Mucosa of rectum (tissue), 2 donors: Measurements from ENCODE around the gene CD226.
"Not testable (repeated sequence)": the region's sequence is repeated elsewhere in the genome, so short reads cannot be mapped to it uniquely, and the experiment has no call there.

ENCODE experiments used
- H3K27ac ChIP-seq, 2 donors: one replicate each; pipeline ENCODE4 v1.7.0; 2013; ENCODE audit warnings: inconsistent platforms in 2 of 2, low read depth in 2 of 2, low read length in 2 of 2
- H3K27me3 ChIP-seq, 2 donors: one replicate each; pipeline ENCODE4 v1.7.0; 2013; ENCODE audit warnings: low read length in 2 of 2; ENCODE audit not compliant: control insufficient read depth in 2 of 2, insufficient read depth in 2 of 2
- H3K36me3 ChIP-seq, 2 donors: one replicate each; pipeline ENCODE4 v1.7.0; 2013; ENCODE audit warnings: low read length in 2 of 2; ENCODE audit not compliant: control insufficient read depth in 2 of 2, insufficient read depth in 2 of 2
- H3K4me1 ChIP-seq, 2 donors: one replicate each; pipeline ENCODE4 v1.7.0; 2013; ENCODE audit warnings: low read length in 2 of 2, mild to moderate bottlenecking in 1 of 2; ENCODE audit not compliant: control insufficient read depth in 2 of 2, insufficient read depth in 2 of 2
- H3K4me3 ChIP-seq, 2 donors: one replicate each; pipeline ENCODE4 v1.7.0; 2013; ENCODE audit warnings: low read length in 2 of 2
- H3K9ac ChIP-seq, 2 donors: one replicate each; pipeline ENCODE4 v1.7.0; 2013; ENCODE audit warnings: low read length in 2 of 2, low read depth in 1 of 2, mild to moderate bottlenecking in 1 of 2
- H3K9me3 ChIP-seq, 2 donors: one replicate each; pipeline ENCODE4 v1.7.0; 2013; ENCODE audit warnings: low read length in 2 of 2; ENCODE audit not compliant: control insufficient read depth in 2 of 2
- donor health status: healthy.
- donor health status: Normal muscosa, but diverticular disease.

Gene CD226

DNA sequence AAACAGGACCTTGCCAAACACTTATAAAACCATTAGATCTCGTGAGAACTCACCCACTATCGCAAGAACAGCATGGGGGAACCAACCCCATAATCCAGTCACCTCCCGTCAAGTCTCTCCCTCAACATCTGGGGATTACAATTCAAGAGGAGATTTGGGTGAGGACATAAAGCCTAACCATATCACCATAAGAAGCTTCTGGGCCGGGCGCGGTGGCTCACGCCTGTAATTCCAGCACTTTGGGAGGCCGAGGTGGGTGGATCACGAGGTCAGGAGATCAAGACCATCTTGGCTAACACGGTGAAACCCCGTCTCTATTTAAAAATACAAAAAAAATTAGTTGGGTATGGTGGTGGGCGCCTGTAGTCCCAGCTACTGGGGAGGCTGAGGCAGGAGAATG is 112.7 kb downstream of the CD226 start:
- H3K9me3 ChIP-seq, H3K9ac ChIP-seq, H3K4me1 ChIP-seq, H3K27ac ChIP-seq, H3K4me3 ChIP-seq, H3K27me3 ChIP-seq, H3K36me3 ChIP-seq: not testable (repeated sequence)

DNA sequence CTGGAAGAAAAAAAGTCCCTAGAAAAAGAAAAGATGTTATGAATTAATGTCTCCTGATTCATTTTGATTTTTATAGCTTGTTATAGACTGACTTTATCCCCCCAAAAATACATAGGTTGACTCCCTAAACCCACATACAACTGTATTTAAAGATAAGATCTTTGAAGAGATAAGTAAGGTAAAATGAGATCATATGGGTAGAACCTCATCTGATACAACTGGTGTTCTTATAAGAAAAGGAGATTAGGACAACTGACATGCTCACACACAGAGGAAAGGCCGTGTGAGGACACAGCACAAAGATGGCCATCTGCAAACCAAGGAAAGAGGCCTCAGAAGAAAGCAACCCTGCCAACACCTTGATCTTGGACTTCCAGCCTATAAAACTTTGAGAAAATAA is 117.5 kb downstream of the CD226 start:
- H3K4me3 ChIP-seq, result no peak overlapping the region
- no peaks in the 10 kb centered on the region for H3K4me1 ChIP-seq
- H3K27ac ChIP-seq, result no peak overlapping the region
- H3K36me3 ChIP-seq, result no peaks in the 10 kb centered on the region
- H3K27me3 ChIP-seq, result no peaks in the 10 kb centered on the region
- H3K9ac ChIP-seq, result no peak overlapping the region
- H3K9me3 ChIP-seq, result no peaks in the 10 kb centered on the region

- H3K27me3 ChIP-seq, result no peaks in the 10 kb centered on the region
- H3K9me3 ChIP-seq, result peaks cover 0 to 2% of the 10 kb centered on the region in 2 donors
Measured at GRCh38 chr18:69820538-69820937, 127.1 kb downstream of the CD226 start.

GRCh38 chr18:69819460-69819859 is 128.2 kb downstream of the CD226 start:
- Histone ChIP-seq H3K9me3 (peaks cover 0 to 2% of the 10 kb centered on the region in 2 donors), H3K36me3 (no peaks in the 10 kb centered on the region), H3K9ac (no peak overlapping the region), H3K27me3 (no peaks in the 10 kb centered on the region), H3K4me3 (no peak overlapping the region), H3K27ac (no peak overlapping the region), H3K4me1 (no peaks in the 10 kb centered on the region)

More at GRCh38 chr18:69820538-69820937, 127.1 kb downstream of the CD226 start:
- H3K4me3 ChIP-seq, result no peak overlapping the region
- no peaks in the 10 kb centered on the region for H3K36me3 ChIP-seq
- H3K27ac ChIP-seq, result no peak overlapping the region
- no peaks in the 10 kb centered on the region for H3K4me1 ChIP-seq
- H3K9ac ChIP-seq, result no peak overlapping the region

DNA sequence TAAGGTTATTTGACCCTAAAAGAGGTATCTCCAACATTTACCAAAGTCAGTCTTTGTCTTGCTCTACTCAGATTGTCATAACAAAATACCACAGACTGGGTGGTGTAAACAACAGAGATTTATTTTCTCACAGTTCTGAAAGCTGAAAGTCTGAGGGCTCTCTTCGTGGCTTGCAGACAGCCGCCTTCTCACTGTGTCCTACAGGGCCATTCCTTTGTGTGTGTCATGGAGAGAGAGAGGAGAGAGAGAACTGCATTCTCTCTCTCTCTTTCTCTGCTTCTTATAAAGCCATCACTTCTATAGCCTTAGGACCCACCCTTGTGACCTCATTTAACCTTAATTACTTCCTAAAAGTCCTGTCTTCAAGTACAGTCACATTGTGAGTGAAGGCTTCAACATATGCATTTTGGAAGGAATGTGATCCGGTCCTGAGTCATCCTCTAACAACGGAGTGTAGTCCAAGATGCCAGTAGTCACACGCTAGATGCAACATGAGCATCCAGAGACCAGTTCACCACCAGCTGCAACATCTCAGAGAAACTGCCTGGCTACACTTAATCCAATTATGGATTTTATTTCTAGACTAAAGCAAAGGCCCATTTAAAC is 130.2 kb downstream of the CD226 start:
- H3K27me3 ChIP-seq, result no peaks in the 10 kb centered on the region
- no peak overlapping the region for H3K27ac ChIP-seq
- no peak overlapping the region for H3K9ac ChIP-seq
- peaks cover 0 to 2% of the 10 kb centered on the region in 2 donors for H3K9me3 ChIP-seq
- no peaks in the 10 kb centered on the region for H3K36me3 ChIP-seq
- H3K4me1 ChIP-seq, result no peaks in the 10 kb centered on the region
- no peak overlapping the region for H3K4me3 ChIP-seq

- no peaks in the 10 kb centered on the region for H3K27me3 ChIP-seq
- H3K9ac ChIP-seq, result no peak overlapping the region
- no peaks in the 10 kb centered on the region for H3K36me3 ChIP-seq
- H3K27ac ChIP-seq, result no peak overlapping the region
- no peak overlapping the region for H3K4me3 ChIP-seq
- H3K4me1 ChIP-seq, result no peaks in the 10 kb centered on the region
- H3K9me3 ChIP-seq, result no peaks in the 10 kb centered on the region
Measured at GRCh38 chr18:69814861-69815385, 132.8 kb downstream of the CD226 start.

- H3K4me3 ChIP-seq, result no peak overlapping the region
- H3K9me3 ChIP-seq, result no peaks in the 10 kb centered on the region
- no peaks in the 10 kb centered on the region for H3K4me1 ChIP-seq
- no peaks in the 10 kb centered on the region for H3K27me3 ChIP-seq
- no peaks in the 10 kb centered on the region for H3K36me3 ChIP-seq
- H3K9ac ChIP-seq, result no peak overlapping the region
- no peak overlapping the region for H3K27ac ChIP-seq
Measured at GRCh38 chr18:69813559-69813958, 134.1 kb downstream of the CD226 start.

- no peaks in the 10 kb centered on the region for H3K36me3 ChIP-seq
- no peak overlapping the region for H3K27ac ChIP-seq
- no peaks in the 10 kb centered on the region for H3K27me3 ChIP-seq
- H3K4me3 ChIP-seq, result no peak overlapping the region
- H3K9ac ChIP-seq, result no peak overlapping the region
- no peaks in the 10 kb centered on the region for H3K4me1 ChIP-seq
- no peaks in the 10 kb centered on the region for H3K9me3 ChIP-seq
Measured at GRCh38 chr18:69808399-69808798, 139.3 kb downstream of the CD226 start.

DNA sequence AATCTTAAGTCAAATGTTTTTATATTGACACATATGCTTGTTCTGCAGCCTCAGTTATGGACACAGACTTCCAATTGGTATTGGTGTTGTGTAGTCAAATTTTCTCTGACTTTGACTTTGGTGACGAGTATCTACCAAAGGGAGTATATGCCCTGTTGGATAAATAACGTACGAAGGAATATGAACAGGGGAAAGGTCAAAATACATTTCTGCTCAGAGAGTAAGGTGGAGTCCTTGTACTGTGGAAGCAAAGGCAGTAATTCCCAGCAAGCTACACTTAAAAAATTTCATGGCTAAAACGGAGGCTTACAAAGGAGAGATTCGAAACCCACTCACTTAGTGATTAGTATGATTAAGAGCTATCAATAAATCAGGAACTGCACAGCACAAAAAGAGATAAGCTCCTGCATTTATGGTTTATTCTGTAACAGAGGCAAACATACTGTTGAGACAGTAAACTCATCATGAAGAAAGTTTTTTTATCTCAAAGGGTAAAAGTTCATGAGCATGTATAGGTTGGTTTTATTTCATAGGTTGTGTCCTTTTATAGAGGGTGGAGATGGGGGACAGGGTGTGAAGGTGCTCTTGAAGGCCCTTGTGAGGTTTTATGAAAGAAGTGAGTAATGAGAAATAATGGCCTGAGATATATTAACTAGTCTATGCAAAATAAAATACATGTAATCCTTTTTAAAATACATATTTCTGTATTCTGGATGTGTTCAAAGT is 142.7 kb downstream of the CD226 start:
- Histone ChIP-seq H3K9me3 (no peaks in the 10 kb centered on the region), H3K27me3 (no peaks in the 10 kb centered on the region), H3K36me3 (no peaks in the 10 kb centered on the region), H3K4me1 (no peaks in the 10 kb centered on the region), H3K4me3 (peak overlapping the region in 1 of 2 donors; percentile 14), H3K27ac (peak overlapping the region in 1 of 2 donors; percentile 6), H3K9ac (no peak overlapping the region)
